K562 (cell line): ENCODE measurements around the gene IL20. TPM values are rescaled to one million over a fixed set of nuclear protein-coding genes. Genes with fewer than 3 reads are reported as not detected.
A peak's percentile ranks its signal among the peaks of the same experiment; 100 is the strongest.

Experiments used
- BCL6 ChIP-seq: fragments of 250-450 bp; sonication (Bioruptor Pico); IDR thresholded peaks from 2 replicates; pipeline ENCODE4 v1.4.0; 2020
- CREB1 ChIP-seq, 2 experiments: sonication (generic) in 1 of 2; formaldehyde crosslinking in 1 of 2; IDR thresholded peaks; 2 replicates each; pipeline versions ENCODE4 v1.6.1 to v1.8.0; 2012 to 2022; ENCODE audit warnings: inconsistent platforms in 1 of 2, mild to moderate bottlenecking in 1 of 2, missing genetic modification reagents in 1 of 2, moderate library complexity in 1 of 2
- ETS2 ChIP-seq: IDR thresholded peaks from 2 replicates; pipeline ENCODE4 v1.6.1; 2016; ENCODE audit warnings: borderline replicate concordance, missing genetic modification characterization, mild to moderate bottlenecking, moderate library complexity, missing compliant biosample characterization; ENCODE audit not compliant: poor library complexity, severe bottlenecking
- MECOM ChIP-seq: fragments of 250-450 bp; sonication (Bioruptor Pico); IDR thresholded peaks from 2 replicates; pipeline ENCODE4 v1.8.0; 2022; ENCODE audit warnings: inconsistent platforms
- PML ChIP-seq: IDR thresholded peaks from 2 replicates; pipeline ENCODE4 v1.6.1; 2012; ENCODE audit warnings: low read length, inconsistent platforms
- RB1 ChIP-seq: fragments of 450-650 bp; IDR thresholded peaks from 2 replicates; pipeline ENCODE4 v1.6.1; 2017; ENCODE audit warnings: low read depth, mild to moderate bottlenecking
- RFX5 ChIP-seq: IDR thresholded peaks from 2 replicates; pipeline ENCODE4 v1.6.1; 2011; ENCODE audit warnings: low read depth, mild to moderate bottlenecking, improper control_type of control experiment, low read length
- SMAD4 ChIP-seq: fragments of 250-450 bp; sonication (Bioruptor Pico); conservative IDR thresholded peaks from 2 replicates; pipeline ENCODE4 v1.8.0; 2021; ENCODE audit warnings: inconsistent platforms, mild to moderate bottlenecking, moderate library complexity
- SPI1 ChIP-seq: IDR thresholded peaks from 2 replicates; pipeline ENCODE4 v1.6.1; 2011; ENCODE audit warnings: low read depth, low read length, control low read depth, borderline replicate concordance
- ZNF184 ChIP-seq: sonication (generic); formaldehyde crosslinking; IDR thresholded peaks from 2 replicates; pipeline ENCODE4 v1.5.0; 2020; ENCODE audit warnings: missing genetic modification reagents
- ZNF436 ChIP-seq: fragments of 250-450, 450-650 bp; sonication (Bioruptor Pico); formaldehyde crosslinking; IDR thresholded peaks from 2 replicates; pipeline ENCODE4 v1.7.0; 2020; ENCODE audit warnings: mild to moderate bottlenecking
- ZNF507 ChIP-seq: conservative IDR thresholded peaks from 2 replicates; pipeline ENCODE4 v1.6.1; 2017; ENCODE audit warnings: missing genetic modification characterization, missing compliant biosample characterization
- polyA plus RNA-seq, 8 experiments: library from polyadenylated mRNA; depleted of rRNA in 4 of 8; stranded (reverse) in 5 of 8; unstranded in 3 of 8; fragments of >200 nt; fragmentation: Nextera tagmentation in 2 of 8; fragmentation: Illumina TruSeq in 1 of 8; extraction: Ambion mirVana in 2 of 8; extraction: Trizol in 1 of 8; gene quantifications; 2 replicates each; pipeline versions ENCODE4 v1.2.1 to v1.2.3, GENCODE V29; 2011 to 2014; ENCODE audit warnings: inconsistent platforms in 1 of 8, missing spikeins in 1 of 8
- total RNA-seq, 7 experiments: library from RNA; depleted of rRNA in 6 of 7; stranded (reverse); fragments of >200 nt in 6 of 7; fragmentation: Illumina TruSeq in 2 of 7; extraction: Trizol in 2 of 7; gene quantifications; 2 replicates each; pipeline versions ENCODE4 v1.2.1 to v1.2.3, GENCODE V29; 2011 to 2021; ENCODE audit warnings: low replicate concordance in 1 of 7
- TF ChIP-seq, protein P1 (sequence below), 2 experiments: fragments of 450-650 bp; IDR thresholded peaks; 2 replicates each; pipeline ENCODE4 v1.6.1; 2016; ENCODE audit warnings: mild to moderate bottlenecking in 2 of 2, borderline replicate concordance in 1 of 2, low read depth in 1 of 2, moderate library complexity in 1 of 2
- TF ChIP-seq, protein P2 (sequence below), 2 experiments: IDR thresholded peaks; 2 replicates each; pipeline ENCODE4 v1.6.1; 2011; ENCODE audit warnings: borderline replicate concordance in 1 of 2, control low read depth in 1 of 2, low read depth in 1 of 2, low read length in 1 of 2, mild to moderate bottlenecking in 1 of 2, mixed read lengths in 1 of 2, moderate library complexity in 1 of 2; ENCODE audit not compliant: insufficient read depth in 1 of 2, insufficient read length in 1 of 2, poor library complexity in 1 of 2, severe bottlenecking in 1 of 2; ENCODE audit errors: extremely low read depth in 1 of 2
- TF ChIP-seq, protein P3 (sequence below): fragments of 250-450 bp; sonication (Bioruptor Pico); IDR thresholded peaks from 2 replicates; pipeline ENCODE4 v1.5.1; 2021; ENCODE audit warnings: mild to moderate bottlenecking

The IL20 gene
- total and polyA plus RNA-seq, 9 of the 15 experiments (the other 6 are each of a cell fraction or from before 2014, with no cell fraction given), result not detected

DNA sequence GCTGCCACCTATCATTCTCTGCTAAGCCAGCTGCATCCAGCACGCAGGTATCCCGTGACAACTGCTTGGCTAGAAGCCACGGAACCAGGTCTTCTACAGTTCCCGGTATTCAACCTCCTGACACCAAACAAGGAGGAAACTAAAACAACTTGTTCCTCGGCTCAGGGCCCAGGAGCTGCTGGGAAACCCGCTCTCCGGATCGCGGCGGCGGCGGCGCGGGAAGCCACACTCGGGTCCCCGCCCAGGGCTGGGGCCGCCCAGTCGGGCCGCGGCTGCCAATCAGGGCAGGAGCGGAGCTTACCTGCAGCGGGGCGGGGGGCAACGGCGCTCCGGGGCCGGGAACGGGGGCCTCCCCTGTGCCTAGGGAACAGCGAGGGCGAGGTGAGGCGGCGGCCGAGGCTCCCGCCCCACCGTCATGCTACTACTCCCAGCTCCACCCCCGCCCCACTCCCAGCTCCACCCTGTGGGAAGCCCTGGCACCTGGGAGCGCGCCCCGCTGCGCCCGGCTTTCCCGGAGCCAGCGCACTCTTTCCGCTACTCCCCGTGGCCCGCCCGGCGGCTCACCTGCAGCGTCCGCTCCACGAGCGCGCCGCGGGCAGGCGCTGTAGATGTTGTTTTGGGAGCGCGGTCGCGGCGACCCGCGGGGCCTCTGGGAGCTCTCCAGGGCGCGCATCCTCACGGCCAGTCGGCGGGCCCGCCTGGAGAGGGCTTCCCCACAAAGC lies 43.9 kb downstream of the IL20 start (continued):
- TF ChIP-seq, protein P1, sequence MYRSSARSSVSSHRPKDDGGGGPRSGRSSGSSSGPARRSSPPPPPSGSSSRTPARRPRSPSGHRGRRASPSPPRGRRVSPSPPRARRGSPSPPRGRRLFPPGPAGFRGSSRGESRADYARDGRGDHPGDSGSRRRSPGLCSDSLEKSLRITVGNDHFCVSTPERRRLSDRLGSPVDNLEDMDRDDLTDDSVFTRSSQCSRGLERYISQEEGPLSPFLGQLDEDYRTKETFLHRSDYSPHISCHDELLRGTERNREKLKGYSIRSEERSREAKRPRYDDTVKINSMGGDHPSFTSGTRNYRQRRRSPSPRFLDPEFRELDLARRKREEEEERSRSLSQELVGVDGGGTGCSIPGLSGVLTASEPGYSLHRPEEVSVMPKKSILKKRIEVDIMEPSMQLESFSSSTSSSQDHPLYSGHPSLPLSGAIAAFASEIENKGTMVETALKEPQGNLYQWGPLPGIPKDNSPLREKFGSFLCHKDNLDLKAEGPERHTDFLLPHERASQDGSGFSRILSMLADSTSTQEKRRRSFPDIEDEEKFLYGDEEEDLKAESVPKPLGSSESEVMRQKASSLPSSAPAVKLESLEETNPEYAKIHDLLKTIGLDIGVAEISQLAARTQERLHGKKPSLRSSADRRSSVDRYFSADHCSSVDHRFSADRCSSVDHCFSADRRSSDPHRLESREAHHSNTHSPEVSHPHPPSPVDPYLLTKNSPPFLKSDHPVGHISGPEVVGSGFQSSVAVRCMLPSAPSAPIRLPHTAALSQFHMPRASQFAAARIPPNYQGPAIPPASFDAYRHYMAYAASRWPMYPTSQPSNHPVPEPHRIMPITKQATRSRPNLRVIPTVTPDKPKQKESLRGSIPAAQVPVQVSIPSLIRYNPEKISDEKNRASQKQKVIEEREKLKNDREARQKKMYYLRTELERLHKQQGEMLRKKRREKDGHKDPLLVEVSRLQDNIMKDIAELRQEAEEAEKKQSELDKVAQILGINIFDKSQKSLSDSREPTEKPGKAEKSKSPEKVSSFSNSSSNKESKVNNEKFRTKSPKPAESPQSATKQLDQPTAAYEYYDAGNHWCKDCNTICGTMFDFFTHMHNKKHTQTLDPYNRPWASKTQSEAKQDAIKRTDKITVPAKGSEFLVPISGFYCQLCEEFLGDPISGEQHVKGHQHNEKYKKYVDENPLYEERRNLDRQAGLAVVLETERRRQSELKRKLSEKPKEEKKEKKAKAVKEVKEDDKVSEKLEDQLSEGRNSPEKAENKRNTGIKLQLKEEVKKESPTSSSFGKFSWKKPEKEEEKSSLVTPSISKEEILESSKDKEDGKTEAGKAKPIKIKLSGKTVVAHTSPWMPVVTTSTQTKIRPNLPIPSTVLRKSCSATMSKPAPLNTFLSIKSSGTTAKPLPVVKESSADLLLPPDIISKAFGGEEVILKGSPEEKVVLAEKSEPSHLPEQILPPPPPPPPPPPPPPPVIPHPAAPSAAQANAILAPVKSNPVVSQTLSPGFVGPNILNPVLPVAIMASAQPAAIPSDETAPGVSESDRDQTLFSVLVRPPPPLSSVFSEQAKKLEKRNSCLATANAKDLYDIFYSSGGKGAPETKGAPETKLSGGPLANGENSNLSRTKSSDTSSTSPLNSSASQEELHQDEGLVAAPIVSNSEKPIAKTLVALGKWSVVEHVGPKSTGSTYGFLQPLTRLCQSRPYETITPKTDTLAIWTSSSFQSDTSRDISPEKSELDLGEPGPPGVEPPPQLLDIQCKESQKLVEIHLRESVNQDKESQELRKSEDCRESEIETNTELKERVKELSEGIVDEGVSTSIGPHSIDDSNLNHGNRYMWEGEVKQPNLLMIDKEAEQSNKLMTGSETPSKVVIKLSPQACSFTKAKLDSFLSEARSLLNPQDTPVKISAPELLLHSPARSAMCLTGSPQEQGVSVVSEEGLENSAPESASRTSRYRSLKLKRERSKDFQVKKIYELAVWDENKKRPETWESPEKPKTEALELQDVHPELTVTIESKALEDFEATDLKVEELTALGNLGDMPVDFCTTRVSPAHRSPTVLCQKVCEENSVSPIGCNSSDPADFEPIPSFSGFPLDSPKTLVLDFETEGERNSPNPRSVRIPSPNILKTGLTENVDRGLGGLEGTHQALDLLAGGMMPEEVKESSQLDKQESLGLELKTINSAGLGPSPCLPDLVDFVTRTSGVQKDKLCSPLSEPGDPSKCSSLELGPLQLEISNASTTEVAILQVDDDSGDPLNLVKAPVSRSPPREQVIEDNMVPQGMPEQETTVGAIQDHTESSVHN (IDR thresholded peaks at IDR 0.05; ENCODE audit: borderline replicate concordance in 1 of 2, low read depth in 1 of 2), result no peak
- TF ChIP-seq CREB1 (IDR thresholded peaks at IDR 0.05), result no peak
- no peak for TF ChIP-seq CREB1 (CRISPR knock-in tag; IDR thresholded peaks at IDR 0.05)
- no peak for TF ChIP-seq ZNF436 (CRISPR knock-in tag)
- TF ChIP-seq, protein P2, sequence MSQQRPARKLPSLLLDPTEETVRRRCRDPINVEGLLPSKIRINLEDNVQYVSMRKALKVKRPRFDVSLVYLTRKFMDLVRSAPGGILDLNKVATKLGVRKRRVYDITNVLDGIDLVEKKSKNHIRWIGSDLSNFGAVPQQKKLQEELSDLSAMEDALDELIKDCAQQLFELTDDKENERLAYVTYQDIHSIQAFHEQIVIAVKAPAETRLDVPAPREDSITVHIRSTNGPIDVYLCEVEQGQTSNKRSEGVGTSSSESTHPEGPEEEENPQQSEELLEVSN (IDR thresholded peaks at IDR 0.05; ENCODE audit: borderline replicate concordance in 1 of 2, extremely low read depth in 1 of 2, insufficient read depth in 1 of 2, insufficient read length in 1 of 2, low read depth in 1 of 2, low read length in 1 of 2, poor library complexity in 1 of 2, severe bottlenecking in 1 of 2), result no peak
- no peak for TF ChIP-seq MECOM (CRISPR knock-in tag)
- TF ChIP-seq PML, result no peak
- no peak for TF ChIP-seq SMAD4 (CRISPR knock-in tag)
- TF ChIP-seq RFX5, result no peak
- TF ChIP-seq, protein P3, sequence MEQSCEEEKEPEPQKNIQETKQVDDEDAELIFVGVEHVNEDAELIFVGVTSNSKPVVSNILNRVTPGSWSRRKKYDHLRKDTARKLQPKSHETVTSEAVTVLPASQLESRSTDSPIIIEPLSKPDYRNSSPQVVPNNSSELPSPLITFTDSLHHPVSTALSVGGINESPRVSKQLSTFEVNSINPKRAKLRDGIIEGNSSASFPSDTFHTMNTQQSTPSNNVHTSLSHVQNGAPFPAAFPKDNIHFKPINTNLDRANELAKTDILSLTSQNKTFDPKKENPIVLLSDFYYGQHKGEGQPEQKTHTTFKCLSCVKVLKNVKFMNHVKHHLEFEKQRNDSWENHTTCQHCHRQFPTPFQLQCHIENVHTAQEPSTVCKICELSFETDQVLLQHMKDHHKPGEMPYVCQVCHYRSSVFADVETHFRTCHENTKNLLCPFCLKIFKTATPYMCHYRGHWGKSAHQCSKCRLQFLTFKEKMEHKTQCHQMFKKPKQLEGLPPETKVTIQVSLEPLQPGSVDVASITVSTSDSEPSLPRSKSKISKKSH (CRISPR knock-in tag), result no peak
- TF ChIP-seq ZNF507 (tag), result no peak
- peak; percentile 55; the same call in 1 of the 2 replicates for TF ChIP-seq RB1
- no peak for TF ChIP-seq ZNF184
- TF ChIP-seq SPI1, result no peak
- no peak for TF ChIP-seq ETS2 (tag)
- TF ChIP-seq BCL6 (CRISPR knock-in tag), result no peak
